ENCODE measurements around the gene NOC2L.

Gene NOC2L

GRCh38 chr1:942864-943533 lies 16.1 kb downstream of the NOC2L start:
- no peak for DNase-seq (ENCODE audit: low read depth)

- DNase-seq (ENCODE audit: low read depth) = no peak
These were observed 16.6 kb downstream of the NOC2L start for GRCh38 chr1:942411-942821.

- no peak for DNase-seq (ENCODE audit: low read depth)
These were observed 17.3 kb downstream of the NOC2L start for GRCh38 chr1:941588-942383.

- DNase-seq (ENCODE audit: low read depth) = no peak
These were observed 18.0 kb downstream of the NOC2L start for GRCh38 chr1:941015-941587.

- DNase-seq (ENCODE audit: low read depth) = no peak
These were observed 18.7 kb downstream of the NOC2L start for GRCh38 chr1:940107-941014.

GRCh38 chr1:939511-940106 lies 19.4 kb downstream of the NOC2L start:
- DNase-seq (ENCODE audit: low read depth) = no peak

- no peak for DNase-seq (ENCODE audit: low read depth)
These were observed 20.2 kb downstream of the NOC2L start for GRCh38 chr1:938711-939489.

- no peak for DNase-seq (ENCODE audit: low read depth)
These were observed 20.9 kb downstream of the NOC2L start for GRCh38 chr1:938088-938683.

- DNase-seq (ENCODE audit: low read depth) = no peak
These were observed 21.5 kb downstream of the NOC2L start for GRCh38 chr1:937521-937920.

- no peak for DNase-seq (ENCODE audit: low read depth)
These were observed 22.4 kb downstream of the NOC2L start for GRCh38 chr1:936348-937264.

GRCh38 chr1:935751-936231 lies 23.3 kb downstream of the NOC2L start:
- no peak for DNase-seq (ENCODE audit: low read depth)

- no peak for DNase-seq (ENCODE audit: low read depth)
These were observed 23.9 kb downstream of the NOC2L start for GRCh38 chr1:934991-935750.

- DNase-seq (ENCODE audit: low read depth) = no peak
These were observed 25.5 kb downstream of the NOC2L start for GRCh38 chr1:933603-933940.

- no peak for DNase-seq (ENCODE audit: low read depth)
These were observed 26.1 kb downstream of the NOC2L start for GRCh38 chr1:932776-933602.

GRCh38 chr1:932173-932510 lies 26.9 kb downstream of the NOC2L start:
- DNase-seq (ENCODE audit: low read depth) = no peak

- DNase-seq (ENCODE audit: low read depth) = no peak
These were observed 27.5 kb downstream of the NOC2L start for GRCh38 chr1:931380-932172.

- DNase-seq (ENCODE audit: low read depth) = no peak
These were observed 28.4 kb downstream of the NOC2L start for GRCh38 chr1:930633-931138.
